H1 (cell line): ENCODE measurements around the gene TOR4A. TPM values are rescaled to one million over a fixed set of nuclear protein-coding genes. Genes with fewer than 3 reads are reported as not detected.
A peak's percentile ranks its signal among the peaks of the same experiment; 100 is the strongest.

Experiments
- CHD1 ChIP-seq: IDR thresholded peaks from 2 replicates; pipeline ENCODE4 v1.6.1; 2012; ENCODE audit warnings: low read depth, low read length, improper control_type of control experiment
- EP300 ChIP-seq, 2 experiments: IDR thresholded peaks; 1 replicate in 1 of 2; 2 replicates in 1 of 2; pipeline ENCODE4 v1.6.1; 2011 to 2012; ENCODE audit warnings: low read depth in 2 of 2, low read length in 2 of 2, mild to moderate bottlenecking in 2 of 2, borderline replicate concordance in 1 of 2, inconsistent platforms in 1 of 2, moderate library complexity in 1 of 2
- KDM4A ChIP-seq: IDR thresholded peaks from one replicate; pipeline ENCODE4 v1.7.1; 2012; ENCODE audit warnings: low read depth, mild to moderate bottlenecking, moderate library complexity, low read length, inconsistent platforms; ENCODE audit not compliant: severe bottlenecking
- MAFK ChIP-seq: IDR thresholded peaks from 2 replicates; pipeline ENCODE4 v1.6.1; 2012; ENCODE audit warnings: low read depth, mild to moderate bottlenecking, improper control_type of control experiment, low read length
- SP2 ChIP-seq: IDR thresholded peaks from 2 replicates; pipeline ENCODE4 v1.6.1; 2012; ENCODE audit warnings: mild to moderate bottlenecking, low read length, inconsistent platforms
- TEAD4 ChIP-seq: IDR thresholded peaks from 2 replicates; pipeline ENCODE4 v1.6.1; 2012; ENCODE audit warnings: low read depth, low read length, inconsistent platforms, mixed read lengths
- polyA plus RNA-seq, 7 experiments: library from polyadenylated mRNA; depleted of rRNA in 3 of 7; stranded (reverse) in 5 of 7; unstranded in 2 of 7; fragments of >200 nt in 5 of 7; fragments of 200-250 nt in 2 of 7; gene quantifications; 1 replicate in 5 of 7; 2 replicates in 1 of 7; 4 replicates in 1 of 7; pipeline versions ENCODE4 v1.2.1 to v1.2.3, GENCODE V29; 2011 to 2013; ENCODE audit warnings: missing spikeins in 2 of 7, mixed read lengths in 2 of 7
- total RNA-seq: library from RNA; stranded (reverse); fragmentation: NEBNext Ultra II Directional; extraction: Animal tissue kit (Norgen Biotek cat#: 25700); gene quantifications from 2 replicates; pipeline ENCODE4 v1.2.1, GENCODE V29; 2021
- TF ChIP-seq, protein P1 (sequence below): IDR thresholded peaks from 2 replicates; pipeline ENCODE4 v1.6.1; 2012; ENCODE audit warnings: inconsistent platforms
- TF ChIP-seq, protein P2 (sequence below): IDR thresholded peaks from 2 replicates; pipeline ENCODE4 v1.6.1; 2012; ENCODE audit warnings: inconsistent platforms

TOR4A gene
- total and polyA plus RNA-seq, 2 of the 8 experiments (the other 6 are each of a cell fraction or from before 2014, with no cell fraction given), result 8.4 to 9.3 TPM

DNA sequence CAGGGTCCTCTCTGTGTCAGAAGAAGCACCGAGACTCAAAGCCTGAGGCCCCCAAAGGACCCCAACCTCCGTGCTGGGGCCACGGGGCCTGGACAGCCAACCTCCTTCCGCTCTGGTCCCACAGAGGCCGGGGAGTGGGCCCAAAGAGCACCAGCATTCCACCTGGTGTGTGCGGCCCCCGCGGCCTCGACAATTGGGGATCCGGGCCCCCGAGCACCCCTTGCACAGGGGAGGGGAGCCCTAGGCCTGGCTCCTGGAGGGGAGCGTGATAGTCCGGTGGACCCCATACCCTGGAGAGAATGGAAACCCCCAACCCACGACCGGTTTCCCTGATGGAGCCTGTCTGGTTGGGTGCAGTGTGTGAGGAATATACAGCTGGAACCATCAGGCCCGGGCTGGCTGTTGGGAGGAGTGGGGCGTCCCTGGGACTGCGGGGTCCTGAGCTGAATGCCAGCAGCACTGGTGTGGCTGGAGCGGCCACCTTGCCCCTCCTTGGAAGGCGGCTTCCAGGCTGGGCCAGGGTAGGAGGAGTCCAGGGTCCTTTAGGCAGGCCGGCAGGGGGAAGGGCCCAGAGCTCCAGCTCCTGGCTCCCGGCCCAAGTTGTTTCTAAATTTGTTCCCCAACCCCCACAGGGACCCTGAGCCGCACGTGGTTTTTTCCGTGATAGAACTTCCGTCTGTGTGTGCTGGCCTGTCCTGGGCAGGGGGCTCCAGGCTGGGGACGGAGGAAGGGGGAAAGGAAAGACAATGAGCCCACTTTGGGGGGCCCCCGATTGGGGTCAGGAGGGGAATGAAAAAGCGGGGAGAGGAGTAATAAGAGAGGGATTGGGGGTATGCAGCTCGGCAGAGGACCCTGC is 825 bp upstream of the TOR4A start (continued):
- TF ChIP-seq, protein P1, sequence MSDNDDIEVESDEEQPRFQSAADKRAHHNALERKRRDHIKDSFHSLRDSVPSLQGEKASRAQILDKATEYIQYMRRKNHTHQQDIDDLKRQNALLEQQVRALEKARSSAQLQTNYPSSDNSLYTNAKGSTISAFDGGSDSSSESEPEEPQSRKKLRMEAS, result peak; percentile 65
- TF ChIP-seq, protein P2, sequence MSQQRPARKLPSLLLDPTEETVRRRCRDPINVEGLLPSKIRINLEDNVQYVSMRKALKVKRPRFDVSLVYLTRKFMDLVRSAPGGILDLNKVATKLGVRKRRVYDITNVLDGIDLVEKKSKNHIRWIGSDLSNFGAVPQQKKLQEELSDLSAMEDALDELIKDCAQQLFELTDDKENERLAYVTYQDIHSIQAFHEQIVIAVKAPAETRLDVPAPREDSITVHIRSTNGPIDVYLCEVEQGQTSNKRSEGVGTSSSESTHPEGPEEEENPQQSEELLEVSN, result 0 out of 2 replicates have a peak, but pooled peaks have one; percentile 5
- TF ChIP-seq CHD1, result no peak
- no peak for TF ChIP-seq EP300 (IDR thresholded peaks at IDR 0.05; ENCODE audit: borderline replicate concordance in 1 of 2, low read depth in 2 of 2, low read length in 2 of 2)
- TF ChIP-seq MAFK, result no peak
- TF ChIP-seq SP2, result no peak
- TF ChIP-seq KDM4A, result no peak
- no peak for TF ChIP-seq TEAD4
- TF ChIP-seq, all 59 proteins: peak for 7
